Fibroblast of skin of abdomen (primary cell): ENCODE results near the gene GOLGA2. TPM values are rescaled to one million over a fixed set of nuclear protein-coding genes. Genes with fewer than 3 reads are reported as not detected.

Source experiments
- DNase-seq: peaks from one replicate; pipeline ENCODE4 v3.0.0-alpha.2; 2013
- polyA plus RNA-seq, 2 experiments: library from polyadenylated mRNA; unstranded; fragments of 120-200 nt; gene quantifications; one replicate each; pipeline ENCODE4 v1.2.1, GENCODE V29; 2013; ENCODE audit not compliant: insufficient read length in 2 of 2

Gene GOLGA2, protein sequence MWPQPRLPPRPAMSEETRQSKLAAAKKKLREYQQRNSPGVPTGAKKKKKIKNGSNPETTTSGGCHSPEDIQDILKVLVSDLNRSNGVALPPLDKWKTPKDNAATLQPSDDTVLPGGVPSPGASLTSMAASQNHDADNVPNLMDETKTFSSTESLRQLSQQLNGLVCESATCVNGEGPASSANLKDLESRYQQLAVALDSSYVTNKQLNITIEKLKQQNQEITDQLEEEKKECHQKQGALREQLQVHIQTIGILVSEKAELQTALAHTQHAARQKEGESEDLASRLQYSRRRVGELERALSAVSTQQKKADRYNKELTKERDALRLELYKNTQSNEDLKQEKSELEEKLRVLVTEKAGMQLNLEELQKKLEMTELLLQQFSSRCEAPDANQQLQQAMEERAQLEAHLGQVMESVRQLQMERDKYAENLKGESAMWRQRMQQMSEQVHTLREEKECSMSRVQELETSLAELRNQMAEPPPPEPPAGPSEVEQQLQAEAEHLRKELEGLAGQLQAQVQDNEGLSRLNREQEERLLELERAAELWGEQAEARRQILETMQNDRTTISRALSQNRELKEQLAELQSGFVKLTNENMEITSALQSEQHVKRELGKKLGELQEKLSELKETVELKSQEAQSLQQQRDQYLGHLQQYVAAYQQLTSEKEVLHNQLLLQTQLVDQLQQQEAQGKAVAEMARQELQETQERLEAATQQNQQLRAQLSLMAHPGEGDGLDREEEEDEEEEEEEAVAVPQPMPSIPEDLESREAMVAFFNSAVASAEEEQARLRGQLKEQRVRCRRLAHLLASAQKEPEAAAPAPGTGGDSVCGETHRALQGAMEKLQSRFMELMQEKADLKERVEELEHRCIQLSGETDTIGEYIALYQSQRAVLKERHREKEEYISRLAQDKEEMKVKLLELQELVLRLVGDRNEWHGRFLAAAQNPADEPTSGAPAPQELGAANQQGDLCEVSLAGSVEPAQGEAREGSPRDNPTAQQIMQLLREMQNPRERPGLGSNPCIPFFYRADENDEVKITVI
- 126 TPM for polyA plus RNA-seq (2013, experiment 1 of 2; ENCODE audit: insufficient read length)
- polyA plus RNA-seq (2013, experiment 2 of 2; ENCODE audit: insufficient read length): 132 TPM

DNA sequence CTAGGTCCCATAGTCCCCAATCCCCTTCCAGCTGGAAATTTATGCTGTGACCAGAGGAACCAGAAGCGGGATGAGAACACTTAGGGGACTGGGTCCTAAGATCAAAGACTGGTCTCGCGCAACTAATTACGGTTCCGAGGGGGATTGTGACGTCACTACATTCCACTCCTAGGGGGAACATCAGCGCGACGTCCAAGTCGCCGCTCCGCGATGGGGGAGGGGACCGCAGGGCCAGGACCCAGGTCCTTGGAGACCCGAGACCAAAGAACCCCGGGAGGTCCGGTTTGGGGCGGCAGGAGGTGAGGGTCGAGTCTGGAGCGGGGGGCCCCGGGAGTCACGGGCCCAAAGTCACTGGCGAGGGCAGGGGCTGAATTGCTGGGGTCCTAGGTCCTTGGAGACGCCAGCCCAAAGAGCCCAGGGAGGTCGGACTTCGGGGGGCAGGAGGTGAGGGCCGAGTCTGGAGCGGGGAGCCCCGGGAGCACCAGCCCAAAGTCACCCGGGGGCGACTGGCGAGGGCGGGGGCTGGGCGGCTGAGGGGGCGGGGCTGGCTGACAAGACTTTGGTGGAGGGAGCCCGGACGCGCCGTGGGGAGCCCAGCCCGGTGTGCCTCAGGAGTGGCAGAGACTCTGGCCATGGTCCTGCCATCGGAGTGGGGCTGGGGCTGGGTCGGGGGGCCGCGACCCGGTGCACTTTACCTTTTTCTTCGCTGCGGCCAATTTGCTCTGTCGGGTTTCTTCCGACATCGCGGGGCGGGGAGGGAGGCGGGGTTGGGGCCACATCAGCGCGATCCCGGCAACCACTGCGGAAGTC is at the start of gene GOLGA2:
Gene GOLGA2 (minus strand): TSS at position 810 of the 810 bp plus-strand sequence. CDS start 31 bp downstream, at position 779.
- DNase-seq: peak; percentile 61

DNA sequence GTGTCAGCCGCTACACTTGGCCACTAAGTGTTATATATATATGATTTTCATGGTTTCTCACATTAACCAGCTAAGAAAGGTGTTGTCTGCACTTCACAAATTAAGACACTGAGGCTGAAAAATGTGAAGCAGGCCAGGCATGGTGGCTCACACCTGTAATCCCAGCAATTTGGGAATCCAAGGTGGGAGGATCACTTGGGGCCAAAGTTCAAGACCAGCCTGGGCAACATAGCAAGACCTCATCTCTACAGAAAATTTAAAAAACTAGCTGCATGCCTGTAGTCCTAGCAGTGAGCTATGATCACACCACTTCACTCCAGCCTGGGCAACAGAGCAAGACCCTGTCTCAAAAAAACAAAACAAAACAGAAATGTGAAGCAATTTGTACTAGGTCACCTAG is 48.6 kb upstream of the GOLGA2 start:
- DNase-seq: no peak

DNA sequence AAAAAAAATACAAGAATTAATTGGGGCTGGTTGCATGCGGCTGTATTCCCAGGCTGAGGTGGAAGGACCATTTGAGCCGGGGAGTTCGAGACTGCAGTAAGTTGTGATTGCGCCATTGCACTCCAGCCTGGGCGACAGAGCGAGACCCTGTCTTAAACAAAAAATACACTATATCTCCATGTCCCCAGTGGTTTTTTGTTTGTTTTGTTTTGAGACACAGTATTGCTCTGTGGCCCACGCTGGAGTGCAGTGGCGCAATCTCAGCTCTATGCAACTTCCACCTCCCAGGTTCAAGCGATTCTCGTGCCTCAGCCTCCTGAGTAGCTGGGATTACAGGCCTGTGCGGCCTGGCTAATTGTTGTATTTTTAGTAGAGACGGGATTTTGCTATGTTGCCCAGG is 48.0 kb upstream of the GOLGA2 start:
- no peak for DNase-seq

DNA sequence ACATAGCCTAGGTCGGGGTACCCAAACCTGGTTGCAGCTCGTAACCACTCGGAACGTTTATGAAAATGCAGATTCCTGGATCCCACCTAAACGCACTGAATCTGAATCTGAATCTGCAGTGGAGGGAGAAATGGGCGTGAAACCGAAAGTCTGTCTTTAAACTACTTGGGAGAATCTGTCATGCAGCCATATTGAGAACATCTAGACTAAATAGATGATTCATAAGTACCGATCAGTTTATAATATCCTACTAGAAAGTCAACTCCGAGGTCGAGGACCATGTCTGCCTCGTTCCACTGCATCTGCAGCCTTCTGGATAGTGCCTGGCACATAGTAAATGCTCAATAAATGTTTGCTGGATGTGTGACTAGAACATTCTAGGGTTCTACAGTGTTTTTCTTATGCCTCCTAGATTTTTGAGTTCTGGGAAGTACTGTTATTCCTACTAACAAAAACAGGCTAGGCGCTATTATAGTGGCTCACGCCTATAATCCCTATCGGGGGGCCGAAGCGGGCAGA is 47.5 kb upstream of the GOLGA2 start:
- DNase-seq: no peak

DNA sequence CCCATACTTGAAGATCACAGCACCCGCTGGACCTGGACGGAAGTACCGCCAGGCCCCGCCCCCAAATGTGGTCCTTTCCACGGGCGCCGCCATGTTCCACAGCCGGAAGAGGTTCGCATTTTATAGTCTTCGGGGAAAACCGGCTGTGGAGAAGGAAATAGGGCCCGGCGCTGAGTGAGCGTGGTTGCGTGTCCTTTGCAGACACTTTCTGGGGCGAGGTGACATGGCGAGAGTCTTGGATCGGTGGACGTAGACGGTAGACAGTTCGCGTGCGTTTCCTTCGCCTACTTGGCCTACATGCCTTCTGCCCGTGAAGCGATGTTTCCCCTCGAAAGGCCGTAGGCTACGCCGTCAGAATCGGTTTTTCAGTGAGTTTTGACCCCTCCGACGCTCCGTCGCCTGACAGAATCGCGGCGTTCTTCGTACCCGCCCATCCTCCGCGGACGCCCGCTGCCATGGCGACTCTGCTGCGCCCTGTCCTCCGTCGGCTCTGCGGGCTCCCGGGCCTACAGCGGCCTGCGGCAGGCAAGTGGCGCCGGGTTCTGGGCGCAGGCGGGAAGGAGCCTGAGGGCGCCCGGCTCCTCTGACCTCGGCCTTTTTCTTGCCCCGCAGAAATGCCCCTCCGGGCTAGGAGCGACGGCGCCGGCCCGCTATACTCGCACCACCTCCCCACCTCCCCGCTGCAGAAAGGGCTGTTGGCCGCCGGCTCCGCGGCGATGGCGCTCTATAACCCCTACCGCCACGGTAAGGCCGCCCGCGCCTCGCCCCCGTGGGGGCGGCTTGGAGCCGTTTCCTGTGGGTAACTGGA is 46.8 kb upstream of the GOLGA2 start, which contains the start of the genes COQ4 and TRUB2:
Gene COQ4 (plus strand): TSS at position 436 of the 808 bp plus-strand sequence. CDS start 20 bp downstream, at position 456.
Gene TRUB2 (minus strand): TSS at position 44 of the 808 bp plus-strand sequence. CDS start 39 bp downstream, at position 5.
- DNase-seq: peak; percentile 95

DNA sequence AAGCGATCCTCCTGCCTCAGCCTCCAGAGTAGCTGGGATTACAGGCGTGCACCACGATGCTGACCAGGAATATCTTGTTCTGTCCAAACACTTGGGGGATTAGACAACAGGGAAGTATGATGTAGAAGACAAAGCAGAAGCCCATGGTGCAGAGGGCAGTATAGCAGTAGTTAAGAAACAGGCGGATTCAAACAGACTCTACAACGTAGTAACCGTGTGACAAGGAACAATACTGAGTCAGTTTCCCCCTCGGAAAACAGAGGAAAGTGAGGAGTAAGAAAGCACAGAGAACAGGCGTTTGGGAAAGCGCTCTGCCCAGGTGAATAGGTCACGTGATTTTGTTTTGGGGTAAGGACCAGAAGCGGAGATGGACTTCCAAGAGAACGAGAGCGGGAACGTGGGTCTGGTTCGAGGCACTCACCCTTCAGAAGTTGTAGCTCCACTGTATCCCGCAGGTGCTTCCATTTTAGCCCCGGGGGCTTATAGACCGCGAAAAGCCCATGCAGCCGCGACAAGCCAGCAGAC is 46.1 kb upstream of the GOLGA2 start:
- DNase-seq: no peak

DNA sequence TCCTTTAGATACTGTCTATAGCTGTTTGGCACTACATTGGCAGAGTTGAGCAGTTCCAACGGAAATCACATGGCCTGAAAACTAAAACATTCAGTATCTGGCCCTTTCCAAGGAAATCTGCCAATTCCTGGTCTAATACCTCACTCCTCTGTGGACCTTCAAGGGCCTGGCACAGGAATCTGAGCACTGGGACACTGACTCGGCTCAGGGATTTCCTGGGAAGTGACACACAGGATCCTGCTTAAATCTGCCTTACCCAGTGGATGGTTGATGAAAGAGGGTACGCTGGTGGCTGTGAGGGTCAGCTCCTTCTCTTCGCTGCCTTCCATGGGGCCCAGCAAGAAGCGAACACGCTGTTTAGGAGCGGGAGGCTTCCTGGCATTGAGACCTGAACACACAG is 45.5 kb upstream of the GOLGA2 start:
- DNase-seq: no peak

DNA sequence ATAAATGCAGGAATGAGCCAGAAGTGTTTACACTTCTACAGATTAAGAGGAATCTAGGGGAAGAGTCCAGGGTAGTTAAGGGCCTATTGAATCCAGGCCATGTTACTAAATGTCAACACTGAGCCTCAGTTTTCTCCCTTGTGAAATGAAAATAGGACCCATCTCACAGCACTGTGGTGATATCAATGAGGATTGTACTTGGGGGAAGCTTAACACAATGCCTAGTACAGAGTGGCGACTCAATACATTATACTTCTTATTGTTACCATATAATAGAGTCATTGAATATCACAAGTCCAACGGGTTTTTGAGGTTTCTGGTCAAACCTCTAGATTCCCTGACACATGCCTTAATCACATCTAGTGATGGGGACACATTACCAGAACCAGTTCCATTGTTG is 41.8 kb upstream of the GOLGA2 start:
- no peak for DNase-seq

DNA sequence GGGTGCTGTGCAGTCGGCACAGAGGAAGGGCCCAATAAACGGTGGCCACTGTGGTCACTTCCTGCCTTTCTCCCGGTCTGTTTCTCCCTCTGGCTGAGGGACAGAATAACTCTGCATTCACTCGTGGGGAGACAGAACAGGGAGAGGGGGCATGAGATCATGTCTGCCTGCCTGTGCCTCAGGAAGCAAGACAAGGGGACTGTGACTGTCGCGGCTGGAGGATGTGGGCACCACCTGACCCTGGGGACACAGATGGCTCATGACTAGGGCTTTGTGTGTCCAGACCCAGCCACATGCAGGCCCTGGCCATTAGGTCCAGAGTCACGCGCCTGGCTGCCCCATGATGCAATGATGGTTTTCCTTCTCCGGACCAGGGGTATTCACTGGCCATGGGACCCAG is 40.6 kb upstream of the GOLGA2 start:
- no peak for DNase-seq

DNA sequence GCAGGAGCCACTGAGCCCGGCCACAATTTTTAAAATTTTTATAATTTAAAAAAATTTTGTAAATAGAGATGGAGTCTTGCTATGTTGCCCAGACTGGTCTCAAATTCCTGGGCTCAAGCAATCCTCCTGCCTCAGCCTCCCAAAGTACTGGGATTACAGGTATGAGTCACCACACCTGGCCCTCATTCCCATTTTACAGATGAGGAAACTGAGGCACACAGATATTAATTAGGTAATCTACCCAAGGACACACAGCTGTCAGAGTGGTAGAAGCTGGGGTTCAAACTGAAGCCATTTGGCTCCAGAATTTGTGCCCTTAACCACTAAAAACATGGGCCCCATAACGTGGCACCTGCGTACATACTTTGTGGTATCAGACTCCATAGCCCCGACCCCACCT is 38.9 kb upstream of the GOLGA2 start:
- no peak for DNase-seq

DNA sequence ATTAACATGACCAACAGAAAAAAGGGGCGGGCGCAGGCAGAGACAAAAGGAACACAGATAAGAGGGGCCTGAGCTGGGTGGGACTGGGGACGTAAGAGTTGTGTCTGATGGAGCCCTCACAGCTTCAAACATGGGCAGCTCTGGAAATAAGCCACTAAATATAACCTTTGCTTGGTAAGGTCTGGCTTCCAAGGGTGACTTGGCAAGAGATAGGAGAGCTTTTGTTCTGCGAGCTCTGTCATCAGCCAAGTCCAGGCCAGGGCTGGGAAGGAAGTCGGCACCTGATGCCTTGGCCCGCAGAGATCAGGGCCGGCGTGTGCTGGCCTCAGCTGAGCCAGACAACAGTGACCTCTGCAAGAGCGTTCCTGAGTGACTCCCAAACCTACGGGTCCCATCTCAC is 34.7 kb upstream of the GOLGA2 start:
- DNase-seq: no peak

DNA sequence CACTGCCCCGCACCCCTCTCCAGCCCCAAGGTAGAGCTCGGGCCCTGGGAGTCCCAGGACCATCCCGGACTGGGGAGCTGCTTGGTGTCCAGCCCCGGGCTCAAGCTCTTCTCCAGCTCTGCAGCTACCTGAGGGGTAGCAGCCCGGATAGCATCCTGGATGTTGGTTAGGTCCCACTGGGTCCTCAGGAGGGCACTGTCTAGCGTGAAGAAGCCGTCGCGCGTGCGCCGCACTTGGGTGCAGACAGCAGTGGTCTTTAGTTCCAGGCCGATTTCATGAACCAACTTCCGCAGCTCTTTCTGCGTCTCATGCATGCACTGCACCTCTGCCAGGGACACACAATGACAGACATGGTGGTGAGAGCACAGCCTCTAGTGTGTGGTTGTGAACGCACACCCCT is 33.7 kb upstream of the GOLGA2 start:
- DNase-seq: no peak

DNA sequence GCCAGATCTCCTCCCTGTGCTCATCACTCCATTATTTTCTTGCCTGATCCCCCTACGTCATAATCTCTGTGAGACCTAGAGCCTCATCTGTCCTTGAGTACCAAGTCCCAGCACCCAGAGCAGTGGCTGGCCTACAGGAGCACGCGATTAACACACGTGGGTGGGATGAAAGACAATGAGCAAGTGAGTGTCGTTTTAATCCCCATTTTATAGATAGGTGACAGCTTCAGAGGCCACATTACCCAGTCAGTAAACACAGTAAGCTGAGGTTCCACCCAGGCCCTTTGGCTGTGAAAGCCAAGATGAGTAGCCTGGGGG is 29.1 kb upstream of the GOLGA2 start:
- DNase-seq: no peak

DNA sequence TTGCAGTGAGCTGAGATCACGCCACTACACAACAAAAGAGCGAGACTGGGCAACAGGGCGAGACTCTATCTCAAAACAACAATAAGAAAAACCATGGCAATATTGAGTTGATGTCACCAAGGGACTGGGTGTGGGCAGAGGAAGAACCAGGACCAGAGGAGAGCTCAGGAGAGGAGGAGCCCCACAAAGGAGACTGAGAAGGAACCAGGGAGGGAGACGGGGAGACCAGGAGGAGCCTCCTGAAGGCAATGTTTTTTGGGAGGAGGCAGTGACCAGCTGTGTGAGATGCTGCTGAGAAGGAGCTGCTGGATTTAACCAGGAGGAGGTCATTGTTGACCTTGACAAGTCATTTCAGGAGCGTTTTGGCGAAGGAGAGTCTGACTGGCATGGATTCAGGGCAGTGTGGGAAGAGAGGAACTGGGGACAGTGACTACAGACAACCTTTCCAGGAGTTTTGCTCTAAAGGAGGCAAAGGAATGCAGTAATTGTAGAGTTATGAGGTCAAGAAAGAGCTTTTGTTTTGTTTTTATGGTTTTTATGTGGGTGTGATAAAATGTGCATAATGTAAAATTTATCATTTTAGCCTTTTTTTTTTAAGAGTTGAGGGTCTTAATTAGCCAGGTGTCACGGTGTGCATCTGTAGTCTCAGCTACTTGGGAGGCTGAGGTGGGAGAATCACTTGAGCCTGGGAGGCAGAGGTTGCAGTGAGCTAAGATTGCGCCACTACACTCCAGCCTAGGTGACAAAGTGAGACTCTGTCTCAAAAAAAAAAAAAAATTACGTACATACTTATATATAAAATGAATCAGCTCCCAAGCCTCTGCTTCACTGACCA is 28.5 kb upstream of the GOLGA2 start:
- no peak for DNase-seq

DNA sequence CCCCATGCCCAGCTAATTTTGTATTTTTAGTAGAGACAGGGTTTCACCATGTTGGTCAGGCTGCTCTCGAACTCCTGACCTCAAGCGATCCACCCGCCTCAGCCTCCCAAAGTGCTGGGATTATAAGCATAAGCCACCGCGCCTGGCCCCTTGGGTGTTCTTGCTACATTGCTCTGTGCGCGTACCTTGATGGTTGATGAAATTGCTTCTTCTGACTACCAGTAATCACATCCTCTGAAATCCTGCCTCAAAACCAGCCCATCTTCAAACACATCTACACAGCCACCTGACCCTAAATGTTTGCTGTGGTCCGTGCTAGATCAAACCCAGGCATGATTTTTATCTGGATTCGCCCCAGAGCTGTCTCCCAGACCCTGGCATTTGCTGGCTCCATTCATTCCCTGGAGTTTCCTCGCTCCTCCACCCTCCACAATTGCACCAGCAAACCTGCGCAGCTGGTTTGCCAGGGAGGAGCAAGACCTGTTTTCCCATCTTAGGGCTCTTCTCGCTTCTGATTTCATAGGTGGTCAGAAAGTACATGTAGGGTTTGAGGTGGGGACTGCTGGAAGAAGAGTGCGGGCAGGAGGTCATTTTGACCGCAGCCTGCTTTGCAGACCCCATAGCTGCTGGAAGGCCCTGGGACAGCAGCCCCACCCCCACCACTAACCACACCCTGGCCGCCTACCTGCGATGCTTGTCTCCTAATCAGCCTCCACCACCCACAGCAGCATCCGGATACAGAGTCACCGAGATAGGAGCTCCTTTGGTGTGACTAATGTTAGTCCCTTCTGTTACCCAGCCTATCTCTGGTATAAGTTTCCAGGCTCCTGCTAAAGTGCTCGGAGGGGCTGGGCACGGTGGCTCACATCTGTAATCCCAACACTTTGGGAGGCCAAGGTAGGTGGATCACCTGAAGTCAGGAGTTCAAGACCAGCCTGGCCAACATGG is 23.0 kb upstream of the GOLGA2 start:
- no peak for DNase-seq

DNA sequence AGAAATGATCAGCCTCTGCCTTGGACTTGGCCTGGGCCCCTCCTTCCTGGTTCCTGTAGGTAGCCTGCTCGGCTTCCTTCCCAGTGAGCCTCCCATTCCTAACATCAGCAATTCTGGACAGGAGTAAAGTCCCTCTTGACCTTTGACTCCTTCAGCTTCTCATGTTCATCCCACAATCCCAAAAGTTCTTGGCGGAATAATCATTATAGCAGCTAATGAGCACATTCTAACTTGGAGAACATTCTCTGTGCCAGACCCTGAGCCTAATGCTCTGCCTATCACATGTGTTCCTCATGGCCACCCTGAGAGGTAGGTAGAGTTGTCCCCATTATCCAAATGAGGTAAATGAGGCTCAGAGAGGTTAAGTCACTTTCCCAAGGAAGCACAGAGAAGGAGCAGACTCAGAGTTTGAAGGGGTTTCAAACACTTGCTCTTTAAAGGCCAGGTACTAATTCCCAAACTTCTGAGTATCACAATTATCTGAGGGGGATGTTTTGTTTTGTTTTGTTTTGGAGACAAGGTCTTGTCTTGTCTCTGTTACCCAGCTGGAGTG is 21.5 kb upstream of the GOLGA2 start:
- DNase-seq: no peak

DNA sequence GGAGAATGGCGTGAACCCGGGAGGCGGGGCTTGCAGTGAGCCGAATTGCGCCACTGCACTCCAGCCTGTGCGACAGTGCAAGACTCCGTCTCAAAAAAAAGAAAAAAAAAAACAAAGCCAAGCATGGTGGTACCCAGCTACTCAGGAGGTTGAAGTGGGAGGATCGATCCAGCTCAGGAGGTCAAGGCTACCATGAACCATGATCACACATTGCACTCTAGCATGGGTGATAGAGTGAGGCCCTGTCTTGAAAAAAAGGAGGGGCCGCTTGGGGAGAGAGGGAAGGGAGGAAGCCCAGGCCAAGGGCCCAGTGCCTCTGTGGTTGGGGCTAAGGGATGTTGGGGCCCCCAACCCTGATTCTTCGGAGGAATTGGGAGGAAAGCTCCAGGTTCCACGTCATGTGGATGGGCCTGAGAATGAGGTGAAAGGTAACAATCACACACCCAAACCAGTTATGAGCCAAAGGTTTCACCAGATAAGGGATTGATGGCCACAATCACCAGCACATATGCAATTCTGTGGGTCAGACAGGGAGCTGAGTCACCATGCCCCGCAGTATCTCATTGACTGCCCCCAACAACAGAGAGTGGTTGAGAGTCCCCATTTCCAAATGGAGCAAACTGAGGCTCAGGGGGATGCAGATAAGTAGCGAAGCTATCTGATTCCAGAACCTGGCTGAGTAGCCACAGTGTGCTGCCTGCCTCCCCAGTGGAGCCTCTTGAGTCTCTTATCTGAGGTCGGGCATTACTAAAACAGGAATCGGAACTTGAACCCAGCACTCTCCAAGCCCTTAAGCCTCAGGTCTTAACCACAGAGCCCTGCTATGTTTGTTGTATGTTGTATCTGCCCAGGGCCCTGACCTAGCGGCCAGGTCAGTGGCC is 20.8 kb upstream of the GOLGA2 start:
- no peak for DNase-seq
